MM.1S (cell line): ENCODE data around the gene HTR5A.

ENCODE experiments used
- DNase-seq: peaks from one replicate; pipeline ENCODE4 v3.0.0-alpha.2; 2015
- H2AFZ ChIP-seq: fragments of 300-600 bp; sonication (generic); 2 replicates; pipeline ENCODE4 v1.6.0; 2016; ENCODE audit warnings: antibody characterized with exemption, low read length
- H3F3A ChIP-seq: fragments of 300-600 bp; sonication (generic); 2 replicates; pipeline ENCODE4 v1.6.1; 2016; ENCODE audit warnings: mild to moderate bottlenecking, antibody characterized with exemption, low read length, moderate library complexity, mixed read lengths; ENCODE audit not compliant: insufficient read depth
- H3K27ac ChIP-seq: fragments of 300-600 bp; sonication (generic); 2 replicates; pipeline ENCODE4 v1.5.1; 2016; ENCODE audit warnings: mild to moderate bottlenecking, low read length
- H3K27me3 ChIP-seq: fragments of 300-600 bp; sonication (generic); replicated peaks from 2 replicates; pipeline ENCODE4 v1.6.0; 2016; ENCODE audit warnings: low read length; ENCODE audit not compliant: insufficient read depth
- H3K36me3 ChIP-seq: fragments of 300-600 bp; sonication (generic); replicated peaks from 2 replicates; pipeline ENCODE4 v1.6.1; 2016; ENCODE audit warnings: mild to moderate bottlenecking, low read length, mixed read lengths; ENCODE audit not compliant: insufficient read depth
- H3K4me1 ChIP-seq: fragments of 300-600 bp; sonication (generic); 2 replicates; pipeline ENCODE4 v1.6.1; 2016; ENCODE audit warnings: low read length, mixed read lengths
- H3K4me2 ChIP-seq: fragments of 300-600 bp; sonication (generic); 2 replicates; pipeline ENCODE4 v1.6.0; 2016; ENCODE audit warnings: low read depth, low read length
- H3K4me3 ChIP-seq: fragments of 300-600 bp; sonication (generic); 2 replicates; pipeline ENCODE4 v1.5.1; 2016; ENCODE audit warnings: low read length, mixed read lengths
- H3K79me2 ChIP-seq: fragments of 300-600 bp; sonication (generic); 2 replicates; pipeline ENCODE4 v1.6.1; 2016; ENCODE audit warnings: mixed run types, low read length, mixed read lengths
- H3K9ac ChIP-seq: fragments of 300-600 bp; sonication (generic); 2 replicates; pipeline ENCODE4 v1.6.1; 2016; ENCODE audit warnings: low read length, mixed read lengths
- H3K9me2 ChIP-seq: fragments of 300-600 bp; sonication (generic); replicated peaks from 2 replicates; pipeline ENCODE4 v1.6.1; 2016; ENCODE audit warnings: mild to moderate bottlenecking, low read length, mixed read lengths; ENCODE audit not compliant: insufficient read depth
- H3K9me3 ChIP-seq: fragments of 300-600 bp; sonication (generic); replicated peaks from 2 replicates; pipeline ENCODE4 v1.6.1; 2016; ENCODE audit warnings: mild to moderate bottlenecking, low read length, mixed read lengths; ENCODE audit not compliant: insufficient read depth
- H4K20me1 ChIP-seq: fragments of 300-600 bp; sonication (generic); 2 replicates; pipeline ENCODE4 v1.6.1; 2016; ENCODE audit warnings: mild to moderate bottlenecking, low read length, moderate library complexity, mixed read lengths; ENCODE audit not compliant: insufficient read depth
- EZH2 ChIP-seq: fragments of 300-600 bp; sonication (generic); optimal IDR thresholded peaks from 2 replicates; pipeline ENCODE3; 2017; ENCODE audit warnings: low read depth, mild to moderate bottlenecking, antibody characterized with exemption, low read length, mixed read lengths
- EZH2phosphoT487 ChIP-seq: fragments of 300-600 bp; sonication (generic); IDR thresholded peaks from 2 replicates; pipeline ENCODE4 v1.6.1; 2018; ENCODE audit warnings: antibody characterized with exemption, low read length
- TF ChIP-seq, protein P1 (sequence below): fragments of 300-600 bp; sonication (generic); IDR thresholded peaks from 2 replicates; pipeline ENCODE4 v1.5.1; 2016; ENCODE audit warnings: antibody characterized with exemption, low read length, mixed read lengths

HTR5A gene

DNA sequence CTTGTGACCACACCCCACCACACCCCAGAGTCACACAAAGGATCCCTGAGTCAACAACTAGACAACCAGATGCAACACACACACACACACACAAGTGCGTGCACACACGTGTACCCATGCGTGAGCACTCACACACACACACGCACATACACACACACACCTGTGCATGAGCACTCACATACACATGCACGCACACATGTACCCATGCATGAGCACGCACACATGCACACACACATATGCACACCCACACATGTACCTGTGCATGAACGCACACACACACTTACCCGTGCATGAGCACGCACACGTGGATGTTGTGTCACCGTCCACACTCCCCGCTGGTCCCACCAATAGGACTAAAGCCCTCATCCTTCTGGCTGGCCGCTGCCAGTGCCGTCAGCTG lies 60.4 kb downstream of the HTR5A start:
- H4K20me1 ChIP-seq: no peaks in the 10 kb centered on the region
- no peaks in the 10 kb centered on the region for H3K79me2 ChIP-seq
- DNase-seq: peak; percentile 3
- TF ChIP-seq EZH2: no peak
- TF ChIP-seq, protein P1, sequence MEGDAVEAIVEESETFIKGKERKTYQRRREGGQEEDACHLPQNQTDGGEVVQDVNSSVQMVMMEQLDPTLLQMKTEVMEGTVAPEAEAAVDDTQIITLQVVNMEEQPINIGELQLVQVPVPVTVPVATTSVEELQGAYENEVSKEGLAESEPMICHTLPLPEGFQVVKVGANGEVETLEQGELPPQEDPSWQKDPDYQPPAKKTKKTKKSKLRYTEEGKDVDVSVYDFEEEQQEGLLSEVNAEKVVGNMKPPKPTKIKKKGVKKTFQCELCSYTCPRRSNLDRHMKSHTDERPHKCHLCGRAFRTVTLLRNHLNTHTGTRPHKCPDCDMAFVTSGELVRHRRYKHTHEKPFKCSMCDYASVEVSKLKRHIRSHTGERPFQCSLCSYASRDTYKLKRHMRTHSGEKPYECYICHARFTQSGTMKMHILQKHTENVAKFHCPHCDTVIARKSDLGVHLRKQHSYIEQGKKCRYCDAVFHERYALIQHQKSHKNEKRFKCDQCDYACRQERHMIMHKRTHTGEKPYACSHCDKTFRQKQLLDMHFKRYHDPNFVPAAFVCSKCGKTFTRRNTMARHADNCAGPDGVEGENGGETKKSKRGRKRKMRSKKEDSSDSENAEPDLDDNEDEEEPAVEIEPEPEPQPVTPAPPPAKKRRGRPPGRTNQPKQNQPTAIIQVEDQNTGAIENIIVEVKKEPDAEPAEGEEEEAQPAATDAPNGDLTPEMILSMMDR: no peak
- TF ChIP-seq EZH2phosphoT487: no peak
- H3K36me3 ChIP-seq: no peaks in the 10 kb centered on the region
- no peak overlapping the region for H3K27ac ChIP-seq
- H3K4me1 ChIP-seq: no peaks in the 10 kb centered on the region
- no peak overlapping the region for H3K4me2 ChIP-seq
- H3K9me2 ChIP-seq: no peaks in the 10 kb centered on the region
- no peak overlapping the region for H3K4me3 ChIP-seq
- H3K27me3 ChIP-seq: no peaks in the 10 kb centered on the region
- no peak overlapping the region for H2AFZ ChIP-seq
- no peaks in the 10 kb centered on the region for H3K9me3 ChIP-seq
- no peaks in the 10 kb centered on the region for H3F3A ChIP-seq
- no peak overlapping the region for H3K9ac ChIP-seq

DNA sequence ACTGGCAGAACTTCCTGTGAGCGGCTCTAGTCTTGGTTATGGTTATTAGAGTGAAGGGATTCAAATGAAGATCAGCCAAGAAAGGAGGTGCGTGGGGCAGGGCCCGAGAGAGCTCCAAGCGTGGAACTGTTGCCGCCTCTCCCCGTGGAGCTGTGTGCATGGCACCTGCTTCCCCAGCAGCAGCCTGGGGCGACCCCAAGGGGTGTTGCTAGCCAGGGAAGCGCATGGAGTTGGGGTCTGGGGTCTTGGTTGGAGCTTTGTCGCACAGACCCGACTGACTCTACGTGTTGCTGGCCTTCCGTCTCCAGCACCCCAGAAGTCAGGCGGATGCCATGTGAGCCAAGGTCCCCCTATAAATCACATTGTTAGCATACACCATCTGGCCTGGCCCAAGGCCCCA lies 61.0 kb downstream of the HTR5A start:
- no peak overlapping the region for H3K9ac ChIP-seq
- no peaks in the 10 kb centered on the region for H3F3A ChIP-seq
- H3K27ac ChIP-seq: no peak overlapping the region
- no peaks in the 10 kb centered on the region for H3K9me2 ChIP-seq
- TF ChIP-seq, protein P1: no peak
- no peak for TF ChIP-seq EZH2
- no peak for TF ChIP-seq EZH2phosphoT487
- H3K27me3 ChIP-seq: no peaks in the 10 kb centered on the region
- H3K79me2 ChIP-seq: no peaks in the 10 kb centered on the region
- H3K4me2 ChIP-seq: no peak overlapping the region
- no peaks in the 10 kb centered on the region for H3K4me1 ChIP-seq
- no peak overlapping the region for H2AFZ ChIP-seq
- no peak overlapping the region for H3K4me3 ChIP-seq
- H3K36me3 ChIP-seq: no peaks in the 10 kb centered on the region
- no peak for DNase-seq
- H3K9me3 ChIP-seq: no peaks in the 10 kb centered on the region
- no peaks in the 10 kb centered on the region for H4K20me1 ChIP-seq

DNA sequence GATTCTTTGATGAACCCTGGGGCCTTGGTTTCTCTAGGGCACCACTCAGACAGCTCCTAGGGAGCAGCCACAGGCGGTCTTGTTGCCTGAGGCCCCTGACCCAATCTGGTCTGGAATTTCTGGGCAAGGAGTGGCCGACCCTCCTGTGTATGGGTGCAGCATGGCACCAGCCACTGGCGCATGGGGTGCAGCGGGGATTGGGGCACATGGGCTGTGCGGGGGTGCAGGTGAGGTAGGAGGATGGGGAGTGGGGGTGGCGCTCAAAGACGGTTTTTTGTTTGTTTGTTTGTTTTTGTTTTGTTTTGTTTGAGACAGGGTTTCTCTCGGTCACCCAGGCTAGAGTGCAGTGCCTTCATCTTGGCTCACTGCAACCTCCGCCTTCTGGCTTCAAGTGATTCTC lies 62.3 kb downstream of the HTR5A start:
- no peaks in the 10 kb centered on the region for H3F3A ChIP-seq
- no peaks in the 10 kb centered on the region for H3K27me3 ChIP-seq
- no peak overlapping the region for H3K9ac ChIP-seq
- H3K36me3 ChIP-seq: no peaks in the 10 kb centered on the region
- H3K79me2 ChIP-seq: no peaks in the 10 kb centered on the region
- H3K4me1 ChIP-seq: no peaks in the 10 kb centered on the region
- H4K20me1 ChIP-seq: no peaks in the 10 kb centered on the region
- no peak overlapping the region for H2AFZ ChIP-seq
- TF ChIP-seq EZH2phosphoT487: no peak
- TF ChIP-seq, protein P1: no peak
- no peak for TF ChIP-seq EZH2
- no peak overlapping the region for H3K4me2 ChIP-seq
- H3K9me2 ChIP-seq: no peaks in the 10 kb centered on the region
- H3K9me3 ChIP-seq: no peaks in the 10 kb centered on the region
- H3K27ac ChIP-seq: no peak overlapping the region
- no peak overlapping the region for H3K4me3 ChIP-seq
- no peak for DNase-seq
